GM23338 (cell line): ENCODE results near the gene OSBPL5.

Source experiments
- CREB1 ChIP-seq: fragments of 250-450 bp; sonication (Bioruptor Pico); IDR thresholded peaks from 2 replicates; pipeline ENCODE4 v1.5.0; 2020; ENCODE audit warnings: low read depth, mild to moderate bottlenecking, moderate library complexity
- EZH2 ChIP-seq: fragments of 200-600 bp; sonication (generic); IDR thresholded peaks from one replicate; pipeline ENCODE4 v1.8.0; 2017; ENCODE audit warnings: antibody characterized with exemption, mild to moderate bottlenecking, low read depth; ENCODE audit not compliant: unreplicated experiment
- EZH2phosphoT487 ChIP-seq: fragments of 200-600 bp; sonication (generic); IDR thresholded peaks from one replicate; pipeline ENCODE4 v1.8.1; 2018; ENCODE audit warnings: antibody characterized with exemption; ENCODE audit not compliant: unreplicated experiment
- JUNB ChIP-seq: IDR thresholded peaks from one replicate; pipeline ENCODE4 v1.6.1; 2016; ENCODE audit warnings: antibody characterized with exemption; ENCODE audit not compliant: unreplicated experiment
- NANOG ChIP-seq: IDR thresholded peaks from 2 replicates; pipeline ENCODE4 v1.6.1; 2016; ENCODE audit warnings: antibody characterized with exemption, borderline replicate concordance
- POLR2AphosphoS5 ChIP-seq: IDR thresholded peaks from 2 replicates; pipeline ENCODE4 v1.6.1; 2016; ENCODE audit warnings: antibody characterized with exemption, low read depth
- STAT1 ChIP-seq: IDR thresholded peaks from one replicate; pipeline ENCODE4 v1.6.1; 2016; ENCODE audit warnings: antibody characterized with exemption; ENCODE audit not compliant: unreplicated experiment
- ZNF114 ChIP-seq: fragments of 250-450 bp; sonication (Bioruptor Pico); IDR thresholded peaks from 2 replicates; pipeline ENCODE4 v1.5.0; 2020; ENCODE audit warnings: mild to moderate bottlenecking, moderate library complexity
- TF ChIP-seq, protein P1 (sequence below), 2 experiments: fragments of 200-600 bp in 1 of 2; sonication (generic) in 1 of 2; conservative IDR thresholded peaks; 2 replicates each; pipeline versions ENCODE4 v1.5.1 to v1.6.1; 2016 to 2017; ENCODE audit warnings: antibody characterized with exemption in 2 of 2, low read depth in 2 of 2, mild to moderate bottlenecking in 2 of 2, moderate library complexity in 1 of 2
- TF ChIP-seq, protein P2 (sequence below): IDR thresholded peaks from one replicate; pipeline ENCODE4 v1.6.1; 2018; ENCODE audit warnings: antibody characterized with exemption; ENCODE audit not compliant: unreplicated experiment
- TF ChIP-seq, protein P3 (sequence below): IDR thresholded peaks from 2 replicates; pipeline ENCODE4 v1.6.1; 2016; ENCODE audit warnings: antibody characterized with exemption

DNA sequence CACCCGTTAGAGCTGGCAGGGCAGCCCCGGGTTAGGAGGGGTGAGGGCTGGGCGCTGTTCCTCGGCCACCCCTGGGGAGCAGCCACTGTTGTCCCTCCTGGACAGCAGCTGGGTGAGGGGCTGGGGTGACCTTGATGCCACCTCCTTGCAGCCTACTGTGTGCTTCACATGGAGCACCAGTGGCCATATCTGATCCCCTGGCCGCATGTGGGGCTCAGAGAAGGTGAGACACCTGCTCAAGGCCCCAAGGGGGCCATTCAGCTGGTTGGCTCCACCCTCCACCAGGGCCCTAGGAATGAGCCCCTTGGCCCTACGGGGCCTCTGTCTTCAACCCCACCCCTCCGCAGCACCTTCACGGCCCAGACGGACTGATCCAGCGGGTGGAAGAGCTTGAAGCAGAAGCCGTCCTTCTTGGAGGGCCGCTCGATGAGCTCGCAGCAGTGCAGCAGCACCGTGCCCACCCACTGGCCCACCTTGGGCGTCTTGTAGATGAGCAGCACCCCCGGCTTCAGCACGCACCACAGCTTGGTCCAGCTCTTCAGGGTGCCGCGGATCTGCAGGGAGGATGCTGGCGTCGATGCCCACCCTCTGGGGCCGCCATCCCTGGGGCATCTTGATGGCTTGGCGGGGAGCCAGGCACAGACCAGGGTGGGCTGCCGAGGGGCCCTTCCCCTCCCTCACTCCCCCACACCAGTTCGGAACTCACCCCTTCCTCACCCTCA is 44.9 kb downstream of the OSBPL5 start:
- TF ChIP-seq, protein P1, sequence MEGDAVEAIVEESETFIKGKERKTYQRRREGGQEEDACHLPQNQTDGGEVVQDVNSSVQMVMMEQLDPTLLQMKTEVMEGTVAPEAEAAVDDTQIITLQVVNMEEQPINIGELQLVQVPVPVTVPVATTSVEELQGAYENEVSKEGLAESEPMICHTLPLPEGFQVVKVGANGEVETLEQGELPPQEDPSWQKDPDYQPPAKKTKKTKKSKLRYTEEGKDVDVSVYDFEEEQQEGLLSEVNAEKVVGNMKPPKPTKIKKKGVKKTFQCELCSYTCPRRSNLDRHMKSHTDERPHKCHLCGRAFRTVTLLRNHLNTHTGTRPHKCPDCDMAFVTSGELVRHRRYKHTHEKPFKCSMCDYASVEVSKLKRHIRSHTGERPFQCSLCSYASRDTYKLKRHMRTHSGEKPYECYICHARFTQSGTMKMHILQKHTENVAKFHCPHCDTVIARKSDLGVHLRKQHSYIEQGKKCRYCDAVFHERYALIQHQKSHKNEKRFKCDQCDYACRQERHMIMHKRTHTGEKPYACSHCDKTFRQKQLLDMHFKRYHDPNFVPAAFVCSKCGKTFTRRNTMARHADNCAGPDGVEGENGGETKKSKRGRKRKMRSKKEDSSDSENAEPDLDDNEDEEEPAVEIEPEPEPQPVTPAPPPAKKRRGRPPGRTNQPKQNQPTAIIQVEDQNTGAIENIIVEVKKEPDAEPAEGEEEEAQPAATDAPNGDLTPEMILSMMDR (conservative IDR thresholded peaks at IDR 0.05; ENCODE audit: low read depth in 2 of 2), result no peak
- no peak for TF ChIP-seq POLR2AphosphoS5
- TF ChIP-seq CREB1 (CRISPR knock-in tag), result no peak
- no peak for TF ChIP-seq EZH2phosphoT487
- no peak for TF ChIP-seq ZNF114 (CRISPR knock-in tag)
- no peak for TF ChIP-seq STAT1
- TF ChIP-seq JUNB, result no peak
- TF ChIP-seq EZH2, result no peak
- TF ChIP-seq NANOG, result no peak
- TF ChIP-seq, protein P2, sequence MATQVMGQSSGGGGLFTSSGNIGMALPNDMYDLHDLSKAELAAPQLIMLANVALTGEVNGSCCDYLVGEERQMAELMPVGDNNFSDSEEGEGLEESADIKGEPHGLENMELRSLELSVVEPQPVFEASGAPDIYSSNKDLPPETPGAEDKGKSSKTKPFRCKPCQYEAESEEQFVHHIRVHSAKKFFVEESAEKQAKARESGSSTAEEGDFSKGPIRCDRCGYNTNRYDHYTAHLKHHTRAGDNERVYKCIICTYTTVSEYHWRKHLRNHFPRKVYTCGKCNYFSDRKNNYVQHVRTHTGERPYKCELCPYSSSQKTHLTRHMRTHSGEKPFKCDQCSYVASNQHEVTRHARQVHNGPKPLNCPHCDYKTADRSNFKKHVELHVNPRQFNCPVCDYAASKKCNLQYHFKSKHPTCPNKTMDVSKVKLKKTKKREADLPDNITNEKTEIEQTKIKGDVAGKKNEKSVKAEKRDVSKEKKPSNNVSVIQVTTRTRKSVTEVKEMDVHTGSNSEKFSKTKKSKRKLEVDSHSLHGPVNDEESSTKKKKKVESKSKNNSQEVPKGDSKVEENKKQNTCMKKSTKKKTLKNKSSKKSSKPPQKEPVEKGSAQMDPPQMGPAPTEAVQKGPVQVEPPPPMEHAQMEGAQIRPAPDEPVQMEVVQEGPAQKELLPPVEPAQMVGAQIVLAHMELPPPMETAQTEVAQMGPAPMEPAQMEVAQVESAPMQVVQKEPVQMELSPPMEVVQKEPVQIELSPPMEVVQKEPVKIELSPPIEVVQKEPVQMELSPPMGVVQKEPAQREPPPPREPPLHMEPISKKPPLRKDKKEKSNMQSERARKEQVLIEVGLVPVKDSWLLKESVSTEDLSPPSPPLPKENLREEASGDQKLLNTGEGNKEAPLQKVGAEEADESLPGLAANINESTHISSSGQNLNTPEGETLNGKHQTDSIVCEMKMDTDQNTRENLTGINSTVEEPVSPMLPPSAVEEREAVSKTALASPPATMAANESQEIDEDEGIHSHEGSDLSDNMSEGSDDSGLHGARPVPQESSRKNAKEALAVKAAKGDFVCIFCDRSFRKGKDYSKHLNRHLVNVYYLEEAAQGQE, result no peak
- TF ChIP-seq, protein P3, sequence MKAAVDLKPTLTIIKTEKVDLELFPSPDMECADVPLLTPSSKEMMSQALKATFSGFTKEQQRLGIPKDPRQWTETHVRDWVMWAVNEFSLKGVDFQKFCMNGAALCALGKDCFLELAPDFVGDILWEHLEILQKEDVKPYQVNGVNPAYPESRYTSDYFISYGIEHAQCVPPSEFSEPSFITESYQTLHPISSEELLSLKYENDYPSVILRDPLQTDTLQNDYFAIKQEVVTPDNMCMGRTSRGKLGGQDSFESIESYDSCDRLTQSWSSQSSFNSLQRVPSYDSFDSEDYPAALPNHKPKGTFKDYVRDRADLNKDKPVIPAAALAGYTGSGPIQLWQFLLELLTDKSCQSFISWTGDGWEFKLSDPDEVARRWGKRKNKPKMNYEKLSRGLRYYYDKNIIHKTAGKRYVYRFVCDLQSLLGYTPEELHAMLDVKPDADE, result no peak
